GM19025 (cell line): ENCODE measurements around the gene CLTB.
A peak's percentile ranks its signal among the peaks of the same experiment; 100 is the strongest.
"Not testable (repeated sequence)": the region's sequence is repeated elsewhere in the genome, so short reads cannot be mapped to it uniquely, and the experiment has no call there.

Experiments used
- ATAC-seq: cut with Tn5 transposase; IDR thresholded peaks from one replicate; pipeline ENCODE4 v1.9.1; 2021; ENCODE audit warnings: mild to moderate bottlenecking, low read depth, moderate library complexity; ENCODE audit not compliant: unreplicated experiment

The CLTB gene, protein sequence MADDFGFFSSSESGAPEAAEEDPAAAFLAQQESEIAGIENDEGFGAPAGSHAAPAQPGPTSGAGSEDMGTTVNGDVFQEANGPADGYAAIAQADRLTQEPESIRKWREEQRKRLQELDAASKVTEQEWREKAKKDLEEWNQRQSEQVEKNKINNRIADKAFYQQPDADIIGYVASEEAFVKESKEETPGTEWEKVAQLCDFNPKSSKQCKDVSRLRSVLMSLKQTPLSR

DNA sequence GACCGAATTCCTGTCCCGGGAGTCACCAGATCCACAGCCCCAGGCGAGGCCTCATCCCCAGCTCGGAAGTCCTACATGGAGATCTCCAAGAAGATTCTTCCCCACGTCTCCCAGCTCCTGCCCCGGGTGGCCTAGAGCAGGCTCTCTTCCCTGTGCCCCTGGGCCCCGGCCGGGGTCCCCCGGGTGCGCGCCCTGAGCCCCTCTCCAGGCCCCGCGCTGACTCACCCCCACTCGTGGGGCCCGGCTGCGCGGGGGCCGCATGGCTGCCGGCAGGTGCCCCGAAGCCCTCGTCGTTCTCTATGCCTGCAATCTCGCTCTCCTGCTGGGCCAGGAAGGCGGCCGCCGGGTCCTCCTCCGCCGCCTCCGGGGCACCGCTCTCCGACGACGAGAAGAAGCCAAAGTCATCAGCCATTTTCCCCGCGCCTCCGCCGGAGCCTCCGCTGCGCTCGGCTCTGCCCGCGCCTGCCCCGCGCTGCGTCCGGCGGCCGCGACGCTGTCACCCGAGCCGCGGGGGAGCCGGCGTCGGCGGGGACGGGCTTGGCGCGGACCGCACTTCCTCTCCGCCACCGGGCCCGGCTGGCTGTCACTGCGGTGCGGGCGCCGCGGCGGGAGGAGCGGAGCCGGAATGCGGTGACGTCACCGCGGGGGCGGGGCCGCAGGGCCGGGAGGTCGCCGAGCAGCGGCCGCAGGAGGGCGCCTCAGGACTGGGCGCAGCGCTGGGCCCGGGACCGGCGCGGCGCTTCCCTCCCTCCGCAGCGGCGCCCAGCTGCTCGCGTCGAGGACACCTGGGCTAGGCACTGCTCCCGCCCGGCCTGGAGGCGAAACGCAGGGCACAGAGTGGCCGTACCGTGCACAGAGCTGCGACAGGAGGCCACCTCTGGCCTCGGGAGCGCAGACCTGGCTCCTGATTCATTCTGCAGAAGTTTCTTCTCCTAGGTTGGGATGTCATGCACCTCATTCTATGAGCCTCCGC lies at the start of gene CLTB:
Gene CLTB (minus strand): TSS at position 588 of the 973 bp plus-strand sequence. CDS start 176 bp downstream, at position 412.
- ATAC-seq = peak; percentile 92

DNA sequence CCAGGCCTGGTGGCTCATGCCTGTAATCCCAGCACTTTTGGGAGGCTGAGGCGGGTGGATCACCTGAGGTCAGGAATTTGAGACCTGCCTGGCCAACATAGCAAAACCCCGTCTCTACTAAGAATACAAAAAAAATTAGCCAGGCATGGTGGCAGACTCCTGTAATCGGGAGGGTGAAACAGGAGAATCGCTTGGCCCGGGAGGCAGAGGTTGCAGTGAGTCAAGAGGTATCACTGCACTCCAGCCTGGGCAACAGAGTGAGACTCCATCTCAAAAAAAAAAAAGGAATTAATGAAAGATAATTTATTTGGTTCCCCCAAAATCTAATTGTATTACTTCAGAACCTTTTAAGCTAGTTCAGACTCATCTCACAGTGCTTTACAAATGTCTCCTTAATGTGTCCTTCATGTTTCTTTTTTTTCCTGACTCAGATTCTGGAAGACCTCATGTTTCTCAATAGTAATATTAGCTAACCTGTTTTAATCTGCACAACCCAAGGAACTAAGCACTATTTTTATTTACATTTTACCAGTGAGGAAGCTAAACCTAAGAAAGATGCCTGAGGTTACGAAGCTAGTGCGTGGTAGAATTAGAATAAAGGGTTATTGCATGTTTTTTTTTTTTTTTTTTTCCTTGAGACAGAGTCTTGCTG lies 46.9 kb upstream of the CLTB start:
- no peak for ATAC-seq

DNA sequence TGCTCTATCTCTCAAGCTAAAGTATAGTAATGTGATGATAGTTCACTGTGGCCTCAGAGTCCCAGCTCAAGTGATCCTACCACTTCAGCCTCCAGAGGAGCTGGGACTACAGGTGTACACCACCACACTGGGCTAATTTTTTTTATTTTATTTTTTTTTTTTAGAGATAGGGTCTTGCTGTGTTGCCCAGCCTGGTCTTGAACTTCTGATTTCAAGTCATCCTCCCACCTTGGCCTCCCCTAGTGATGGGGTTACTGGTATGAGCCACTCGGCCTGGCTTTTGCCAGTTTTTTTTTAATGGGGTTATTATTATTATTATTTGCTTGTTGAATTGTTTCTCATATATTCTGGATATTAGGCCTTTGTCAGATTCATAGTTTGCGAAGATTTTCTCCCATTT lies 45.0 kb upstream of the CLTB start:
- ATAC-seq = no peak

DNA sequence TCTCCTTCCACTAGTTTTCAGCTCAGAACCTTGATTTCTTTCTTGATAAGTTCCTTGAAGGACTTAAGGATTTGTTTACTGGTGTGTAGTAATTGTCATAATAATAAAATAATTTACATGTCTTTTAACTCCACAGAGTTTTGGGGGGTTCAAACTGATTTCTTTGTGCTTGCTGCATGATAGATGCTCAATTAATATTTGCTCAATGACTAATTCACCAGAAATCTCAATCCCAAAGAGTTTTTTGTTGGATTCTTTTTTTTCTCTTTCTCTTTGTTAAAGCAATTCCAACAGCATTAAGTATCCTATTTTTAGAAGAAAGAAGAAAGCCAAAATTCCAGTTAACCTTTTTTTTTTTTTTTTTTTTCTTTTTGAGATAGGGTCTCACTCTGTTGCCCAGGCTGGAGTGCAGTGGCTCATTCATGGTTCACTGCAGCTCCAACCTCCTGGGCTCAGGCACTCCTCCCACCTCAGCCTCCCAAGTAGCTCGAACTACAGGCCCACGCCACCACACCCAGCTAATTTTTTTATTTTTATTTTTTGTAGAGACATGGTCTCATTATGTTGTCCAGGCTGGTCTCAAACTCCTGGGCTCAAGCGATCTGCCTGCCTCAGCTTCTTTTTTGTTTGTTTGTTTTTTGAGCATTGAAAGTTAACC lies 42.7 kb upstream of the CLTB start:
- ATAC-seq = no peak

DNA sequence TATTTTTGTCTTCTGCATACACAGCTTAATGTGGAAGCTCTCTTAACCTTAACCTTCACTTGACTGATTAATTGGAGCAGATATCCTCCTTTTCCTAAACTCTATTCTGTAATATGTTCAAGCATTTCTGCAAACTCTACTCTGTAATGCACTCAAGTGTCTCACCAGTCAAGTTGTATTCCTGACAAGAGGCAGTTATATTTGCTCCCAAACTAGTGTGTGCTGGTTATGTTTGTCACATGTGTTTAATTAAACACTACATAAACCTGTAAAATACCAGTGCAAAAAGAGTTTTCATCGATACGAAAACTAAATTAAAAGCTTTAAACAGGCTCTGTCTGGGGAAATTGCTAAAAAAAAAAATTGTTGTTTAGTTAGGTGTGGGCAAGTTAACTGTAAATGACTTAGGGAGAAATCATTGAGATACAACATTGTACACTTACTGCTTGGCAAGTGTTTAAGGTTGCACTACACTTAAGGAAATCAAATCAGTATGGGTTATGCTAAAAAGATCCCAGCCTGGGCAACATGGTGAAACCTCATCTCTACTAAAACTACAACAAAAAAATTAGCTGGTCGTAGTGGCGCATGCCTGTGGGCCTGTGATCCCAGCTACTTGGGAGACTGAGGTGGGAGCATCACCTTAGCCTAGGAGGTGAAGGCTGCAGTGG lies 38.5 kb upstream of the CLTB start:
- ATAC-seq = no peak

DNA sequence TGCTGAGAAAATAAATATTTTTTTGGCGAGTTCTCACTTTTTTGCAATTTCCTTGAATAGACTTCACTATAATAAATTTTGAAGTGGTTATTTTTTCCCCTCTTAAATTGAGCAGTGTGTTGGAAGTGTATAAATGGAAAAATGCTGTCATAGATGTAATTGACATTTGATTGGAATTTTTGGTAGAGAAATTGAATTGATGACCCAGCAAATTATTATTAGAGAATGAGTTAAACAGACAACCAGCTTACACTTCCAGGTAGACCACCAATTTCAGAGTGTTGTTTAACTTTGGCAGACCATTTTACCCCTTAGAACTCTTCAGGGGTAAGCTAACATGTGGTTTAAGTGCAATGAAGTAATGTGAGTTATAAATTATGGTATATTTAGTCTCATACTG lies 33.7 kb upstream of the CLTB start:
- ATAC-seq = no peak

DNA sequence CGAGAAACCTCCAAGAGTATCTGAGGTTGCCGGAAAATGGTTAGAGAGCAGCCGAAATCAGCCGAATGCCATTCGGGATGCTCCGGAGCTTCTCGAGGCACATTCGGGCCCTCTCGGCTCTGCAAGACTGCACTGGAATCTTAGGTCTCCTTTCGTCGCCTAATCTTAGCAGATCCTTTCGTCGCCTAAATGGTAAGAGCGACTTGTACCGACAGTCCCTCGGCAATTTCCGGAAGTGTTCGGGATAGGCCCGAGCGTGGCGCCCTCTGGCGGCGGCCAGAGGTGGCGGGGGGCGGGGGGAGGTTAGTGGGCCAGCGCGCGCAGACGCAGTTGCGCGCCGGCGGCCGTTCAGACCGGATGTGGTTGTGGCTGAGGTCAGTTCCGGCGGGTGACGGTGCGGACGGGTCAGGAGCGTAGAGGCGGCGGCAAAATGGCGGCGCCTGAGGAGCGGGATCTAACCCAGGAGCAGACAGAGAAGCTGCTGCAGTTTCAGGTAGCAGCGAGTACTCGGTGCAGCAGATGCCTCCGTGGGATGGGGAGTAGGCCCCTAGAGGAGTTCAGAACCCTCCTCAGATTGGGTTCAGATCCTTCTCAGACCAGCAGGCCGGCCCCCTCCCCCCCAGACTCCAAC lies 31.8 kb upstream of the CLTB start, which contains the start of gene FAF2:
Gene FAF2 (plus strand): TSS at position 408 of the 631 bp plus-strand sequence. CDS start 23 bp downstream, at position 431.
- ATAC-seq = peak; percentile 91

DNA sequence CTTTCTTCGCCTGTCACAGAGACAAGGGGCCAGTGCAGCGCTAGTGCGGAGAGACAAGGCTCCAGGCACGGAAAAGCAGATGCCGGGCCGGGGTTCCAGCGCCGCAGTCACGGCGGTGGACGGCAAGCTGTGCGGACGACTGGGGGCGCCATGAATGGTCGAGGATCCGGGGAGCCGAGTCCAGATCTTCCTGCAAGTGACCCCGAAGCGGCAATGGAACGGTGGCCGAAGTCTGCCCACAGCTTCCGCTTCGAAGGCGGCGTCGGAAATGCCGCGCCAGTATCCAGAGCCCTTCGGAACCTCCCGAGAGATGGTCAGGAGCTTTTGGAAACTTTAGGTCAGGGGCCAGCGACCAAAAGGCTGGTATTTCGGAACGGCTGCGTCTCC lies 31.2 kb upstream of the CLTB start:
- peak; percentile 16 for ATAC-seq

DNA sequence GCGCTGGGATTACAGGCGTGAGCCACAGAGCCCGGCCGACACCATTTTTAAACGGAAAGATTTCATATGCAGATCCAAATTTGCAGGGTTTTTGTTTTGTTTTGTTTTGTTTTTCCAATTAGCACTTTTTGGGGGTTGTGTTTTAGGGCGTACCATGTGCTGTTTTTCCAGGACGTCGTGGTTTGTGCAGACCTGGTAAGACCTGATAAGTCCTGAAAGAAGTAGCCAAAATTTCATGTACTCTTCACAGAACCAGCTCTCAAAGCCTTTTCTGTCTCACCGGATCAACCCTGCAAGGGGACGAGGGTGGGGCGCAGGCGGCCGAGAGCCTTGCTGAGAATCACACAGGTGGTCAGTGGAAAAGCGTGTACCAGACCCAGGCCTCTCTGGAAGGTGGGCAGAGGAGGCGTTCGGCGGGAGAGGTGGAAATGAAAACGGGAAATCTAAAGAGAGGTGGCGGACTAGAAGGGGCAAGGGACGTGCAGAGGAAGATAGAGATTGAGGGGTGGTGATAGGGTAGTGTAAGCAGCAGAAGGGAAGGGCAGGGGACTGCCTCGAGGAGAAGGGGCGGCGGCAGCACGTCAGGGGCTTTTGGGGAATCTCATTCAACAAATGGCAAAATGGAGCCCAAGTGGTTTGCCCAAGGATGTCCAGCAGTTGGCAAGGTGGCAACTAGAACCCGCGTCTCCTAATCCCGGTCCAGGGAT lies 30.7 kb upstream of the CLTB start:
- ATAC-seq = no peak

DNA sequence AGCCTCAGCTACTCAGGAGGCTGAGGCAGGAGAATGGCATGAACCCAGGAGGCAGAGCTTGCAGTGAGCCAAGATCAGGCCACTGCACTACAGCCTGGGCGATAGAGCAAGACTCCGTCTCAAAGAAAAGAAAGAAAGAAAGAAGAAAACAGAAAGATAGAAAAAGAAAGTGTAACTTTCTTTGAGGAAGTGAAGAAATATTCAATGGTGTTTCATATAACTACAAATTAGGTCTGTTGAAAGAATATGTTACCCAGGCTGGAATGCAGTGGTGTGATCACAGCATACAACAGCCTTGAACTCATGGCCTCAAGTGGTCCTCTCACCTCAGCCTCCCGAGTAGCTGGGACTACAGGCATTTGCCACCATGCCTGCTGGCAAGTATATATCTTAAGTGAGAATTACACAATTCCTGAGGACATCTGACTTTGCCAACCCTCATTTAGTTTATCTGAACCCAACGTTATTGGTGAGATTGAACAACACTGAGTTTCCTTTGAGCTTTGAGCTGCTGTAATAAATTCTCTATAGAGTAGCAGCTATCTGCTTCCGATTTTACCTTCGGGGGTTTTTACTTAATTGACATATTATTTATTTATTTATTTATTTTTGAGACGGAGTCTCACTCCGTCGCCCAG lies 29.8 kb upstream of the CLTB start:
- no peak for ATAC-seq

DNA sequence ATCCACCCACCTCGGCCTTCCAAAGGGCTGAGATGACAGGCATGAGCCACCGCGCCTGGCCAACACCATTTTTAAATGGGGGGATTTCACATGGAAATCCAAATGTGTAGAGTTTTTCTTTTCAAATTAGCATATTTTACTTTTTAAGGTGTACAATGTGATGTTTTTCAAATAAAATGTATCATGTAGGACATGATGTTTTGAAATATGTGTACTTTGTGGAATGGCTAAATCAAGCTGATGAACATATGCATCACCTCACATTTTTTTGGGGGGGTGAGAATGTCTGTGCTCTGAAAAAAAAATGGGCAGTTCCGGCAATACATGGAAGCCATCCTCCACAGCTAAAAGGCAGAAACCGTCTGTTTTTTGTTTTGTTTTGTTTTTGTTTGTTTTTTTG lies 28.4 kb upstream of the CLTB start:
- no peak for ATAC-seq

DNA sequence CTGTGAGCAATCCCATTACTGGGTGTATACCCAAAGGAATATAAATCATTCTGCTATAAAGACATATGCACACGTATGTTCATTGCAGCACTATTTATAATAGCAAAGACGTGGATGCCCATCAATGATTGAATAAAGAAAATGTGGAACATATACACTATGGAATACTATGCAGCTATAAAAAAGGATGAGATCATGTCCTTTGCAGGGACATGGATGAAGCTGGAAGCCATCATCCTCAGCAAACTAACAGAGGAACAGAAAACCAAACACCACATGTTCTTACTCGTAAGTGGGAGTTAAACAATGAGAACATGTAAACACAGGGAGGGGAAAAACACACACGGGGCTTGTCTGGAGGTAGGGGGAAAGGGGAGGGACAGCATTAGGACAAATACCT lies 26.6 kb upstream of the CLTB start:
- ATAC-seq = not testable (repeated sequence)

DNA sequence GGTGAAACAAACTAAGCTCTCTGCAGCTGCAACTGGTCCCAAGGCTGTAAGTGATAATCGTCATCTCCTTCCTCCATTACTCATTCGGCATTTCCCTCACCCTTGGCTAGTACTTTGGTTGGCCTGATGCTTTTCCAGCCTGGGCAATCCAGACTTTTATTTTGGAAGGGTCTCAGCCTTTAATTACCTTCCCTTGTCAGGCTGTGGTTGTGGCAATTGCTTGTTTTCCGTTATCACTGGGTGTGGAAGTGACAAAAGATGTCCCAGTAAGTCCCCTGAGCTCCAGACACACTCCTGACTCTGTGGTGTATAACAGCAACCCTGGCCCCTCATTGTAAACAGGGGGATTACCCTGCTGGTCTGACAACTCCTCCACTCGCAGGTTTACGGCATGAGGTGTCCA lies 25.6 kb upstream of the CLTB start:
- ATAC-seq = no peak

DNA sequence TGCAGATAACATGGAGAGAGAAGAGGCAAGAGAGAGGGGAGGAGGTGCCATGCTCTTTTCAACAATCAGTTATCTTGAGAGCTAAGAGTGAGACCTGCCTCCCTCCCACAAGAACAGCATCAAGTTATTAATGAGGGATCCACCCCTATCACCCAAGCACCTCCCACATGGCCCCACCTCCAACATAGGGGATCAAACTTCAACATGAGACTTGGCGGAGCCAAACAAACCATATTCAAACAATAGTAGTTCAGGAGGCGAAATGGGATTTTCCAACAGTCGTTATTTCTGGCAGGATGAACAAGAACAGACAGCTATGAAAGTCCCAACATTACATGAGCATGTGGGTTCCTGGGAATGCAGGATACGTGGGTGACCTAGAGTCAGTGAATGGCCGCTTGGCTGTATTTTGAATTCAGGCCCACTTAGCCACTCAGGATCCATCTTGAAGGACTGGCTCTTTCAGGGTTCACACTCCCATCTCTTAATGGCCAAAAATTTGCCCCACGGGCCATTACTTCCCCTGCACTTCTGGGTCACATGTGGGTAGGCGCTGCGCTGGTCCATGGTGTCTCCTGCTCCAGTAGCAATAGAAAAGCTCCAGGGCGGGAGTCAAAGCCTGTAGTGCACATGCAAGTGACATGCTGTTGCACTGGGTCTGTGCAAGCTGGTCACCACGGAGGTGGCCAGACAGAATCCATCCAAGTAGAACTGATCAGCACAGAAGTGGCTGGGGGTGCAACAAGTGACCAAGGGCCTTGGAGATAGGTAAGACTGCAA lies 24.8 kb upstream of the CLTB start:
- no peak for ATAC-seq

DNA sequence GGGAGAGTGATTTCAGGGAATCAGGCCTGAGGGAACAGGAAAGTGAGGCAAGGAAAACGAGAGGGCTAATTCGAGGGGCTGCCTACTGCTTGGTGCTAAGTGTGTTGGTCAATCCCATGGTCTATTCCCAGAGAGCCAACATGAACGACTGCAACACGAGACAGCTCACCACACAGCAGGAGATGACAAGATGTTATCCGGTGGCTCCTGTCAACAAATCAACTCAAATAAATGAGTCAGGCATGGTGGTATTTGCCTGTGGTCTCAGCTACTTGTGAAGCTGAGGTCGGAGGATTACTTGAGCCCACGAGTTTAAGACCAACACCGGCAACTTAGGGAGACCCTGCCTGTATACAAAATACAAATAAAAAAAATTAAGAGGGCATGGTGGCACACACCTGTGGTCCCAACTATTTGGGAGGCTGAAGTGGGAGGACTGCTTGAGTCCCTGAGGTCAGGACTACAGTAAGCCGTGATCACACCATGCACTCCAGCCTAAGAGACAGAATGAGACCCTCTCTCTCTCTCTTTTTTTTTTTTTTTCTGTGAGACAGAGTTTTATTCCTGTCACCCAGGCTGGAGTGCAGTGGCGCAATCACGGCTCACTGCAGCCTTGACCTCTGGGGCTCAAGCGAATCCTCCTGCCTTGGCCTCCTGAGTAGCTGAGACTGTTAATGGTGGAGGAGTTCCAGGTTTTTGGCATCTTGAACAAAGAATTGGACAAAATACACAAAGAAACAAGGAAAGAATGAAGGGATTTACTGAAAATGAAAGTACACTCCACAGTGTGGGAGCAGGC lies 22.8 kb upstream of the CLTB start:
- ATAC-seq = no peak

DNA sequence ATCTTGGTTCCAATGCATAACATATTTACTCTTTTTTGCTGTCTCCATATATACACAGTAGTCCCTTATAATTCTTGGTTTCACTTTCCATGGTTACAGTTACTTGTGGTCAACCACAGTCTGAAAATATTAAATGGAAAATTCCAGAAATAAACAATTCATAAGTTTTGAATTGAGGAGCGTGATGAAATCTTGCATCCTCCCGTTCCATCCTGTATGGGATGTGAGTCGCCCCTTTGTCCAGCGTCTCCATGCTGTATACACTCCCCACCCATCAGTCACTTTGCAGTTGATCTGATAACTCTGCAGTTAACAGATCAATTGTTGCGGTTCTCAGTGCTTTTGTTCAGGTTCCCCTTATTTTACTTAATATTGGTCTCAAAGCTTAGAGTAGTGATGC lies 20.3 kb upstream of the CLTB start:
- ATAC-seq = no peak

DNA sequence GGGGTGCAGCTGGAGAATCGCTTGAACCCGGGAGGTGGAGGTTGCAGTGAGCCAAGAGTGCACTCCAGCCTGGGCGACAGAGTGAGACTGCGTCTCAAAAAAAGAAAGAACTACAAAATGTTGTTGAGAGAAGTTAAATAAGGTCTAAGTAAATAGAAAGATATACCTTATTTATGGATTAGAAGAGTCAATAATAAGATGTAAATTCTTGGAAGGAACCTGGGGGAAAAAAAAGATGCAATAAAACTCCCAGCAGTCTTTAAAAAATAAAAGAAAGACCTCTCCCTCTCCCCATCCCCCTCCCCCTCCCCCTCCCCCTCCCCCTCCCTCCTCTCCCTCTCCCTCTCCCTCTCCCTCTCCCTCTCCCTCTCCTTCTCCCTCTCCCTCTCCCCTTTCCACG lies 16.4 kb upstream of the CLTB start:
- ATAC-seq = no peak
